Testis (tissue), 2 donors: ENCODE data around the gene KIFC1.

Experiments
- CTCF ChIP-seq, 3 experiments: fragments of 450-650 bp in 2 of 3; fragments of 200-600 bp in 1 of 3; sonication (generic) in 1 of 3; IDR thresholded peaks; one replicate each; pipeline ENCODE4 v1.5.1; 2016 to 2019; ENCODE audit warnings: antibody characterized with exemption in 3 of 3, mild to moderate bottlenecking in 2 of 3, moderate library complexity in 1 of 3
- POLR2A ChIP-seq: fragments of 450-650 bp; IDR thresholded peaks from one replicate; pipeline ENCODE4 v1.6.1; 2017; ENCODE audit warnings: antibody characterized with exemption, mild to moderate bottlenecking, moderate library complexity

GRCh38 chr6:33413241-33414120 is 21.9 kb downstream of the KIFC1 start:
- TF ChIP-seq POLR2A (no peak), CTCF (IDR thresholded peaks at IDR 0.05) (no peak)
